ENCODE measurements around the gene KMT2E. TPM values are rescaled to one million over a fixed set of nuclear protein-coding genes. Genes with fewer than 3 reads are reported as not detected.

KMT2E gene
- total RNA-seq, 1 donor from 2014 or later, result 97.0 TPM

GRCh38 chr7:105030447-105030846, 16.4 kb downstream of the KMT2E start:
- Histone ChIP-seq H3K9me3 (no peaks in the 10 kb centered on the region), H3K27me3 (no peaks in the 10 kb centered on the region), H3K36me3 (no peaks in the 10 kb centered on the region), H3K27ac (no peak overlapping the region), H3K4me3 (no peak overlapping the region), H3K4me1 (peaks cover 61% of the 10 kb centered on the region)
- DNase-seq (no peak), ATAC-seq (no peak)
- intact Hi-C loops (cut with DNase I), result no loop called here
- no peak for TF ChIP-seq CTCF (IDR thresholded peaks at IDR 0.05)

DNA sequence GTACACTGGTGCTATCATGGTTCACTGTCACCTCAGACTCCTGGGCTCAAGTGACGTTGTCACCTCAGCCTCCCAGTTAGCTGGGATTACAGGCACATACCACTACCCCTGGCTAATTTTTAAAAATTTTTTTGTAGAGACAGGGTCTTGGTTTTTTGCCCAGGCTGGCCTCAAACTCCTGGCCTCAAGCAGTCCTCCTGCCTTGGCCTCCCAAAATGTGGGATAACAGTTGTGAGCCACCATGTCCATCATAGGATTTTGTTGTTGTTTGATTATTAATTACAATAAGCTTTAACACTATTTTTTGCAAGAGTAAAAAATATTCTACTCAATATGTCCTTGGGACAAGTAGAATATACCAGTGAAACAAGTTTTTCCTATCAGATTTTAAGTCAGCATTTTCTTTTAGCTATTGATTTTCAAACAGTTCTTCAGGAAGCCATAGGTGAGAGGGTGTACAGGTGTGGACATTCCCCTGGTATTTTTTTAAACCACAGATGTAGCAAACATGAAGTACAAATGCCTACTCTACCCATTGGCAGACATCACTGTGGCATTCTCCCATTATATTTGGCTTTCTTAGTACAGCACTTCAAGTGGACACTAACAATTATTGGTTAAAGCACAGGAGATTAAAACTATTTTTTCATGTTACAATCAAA, 18.7 kb downstream of the KMT2E start:
- no peak for DNase-seq
- no peak for ATAC-seq
- H3K27me3 ChIP-seq, result no peaks in the 10 kb centered on the region
- no peak overlapping the region for H3K27ac ChIP-seq
- no peak for TF ChIP-seq CTCF (IDR thresholded peaks at IDR 0.05)
- peaks cover 55% of the 10 kb centered on the region for H3K4me1 ChIP-seq
- intact Hi-C loops (cut with DNase I), result no loop called here
- no peaks in the 10 kb centered on the region for H3K36me3 ChIP-seq
- no peaks in the 10 kb centered on the region for H3K9me3 ChIP-seq
- no peak overlapping the region for H3K4me3 ChIP-seq

DNA sequence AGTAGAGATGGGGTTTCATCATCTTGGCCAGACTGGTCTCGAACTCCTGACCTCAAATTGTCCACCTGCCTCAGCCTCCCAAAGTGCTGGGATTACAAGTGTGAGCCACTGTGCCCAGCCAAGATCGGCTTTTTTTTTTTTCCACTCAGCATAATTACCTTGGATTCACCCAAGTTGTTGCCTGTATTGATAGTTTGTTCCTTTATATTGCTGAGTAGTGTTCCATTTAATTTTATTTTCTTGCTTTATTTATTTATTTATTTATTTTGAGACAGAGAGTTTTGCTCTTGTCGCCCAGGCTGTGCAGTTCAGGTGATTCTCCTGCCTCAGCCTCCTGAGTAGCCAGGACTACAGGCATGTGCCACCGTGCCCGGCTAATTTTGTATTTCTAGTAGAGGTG, 21.3 kb downstream of the KMT2E start:
- Histone ChIP-seq H3K36me3 (peaks cover 14% of the 10 kb centered on the region), H3K9me3 (no peaks in the 10 kb centered on the region), H3K4me3 (no peak overlapping the region), H3K27ac (no peak overlapping the region), H3K27me3 (no peaks in the 10 kb centered on the region), H3K4me1 (peaks cover 48% of the 10 kb centered on the region)
- TF ChIP-seq CTCF (IDR thresholded peaks at IDR 0.05), result no peak
- no peak for DNase-seq
- intact Hi-C loops (cut with DNase I), result no loop called here
- ATAC-seq, result no peak

- Histone ChIP-seq H3K9me3 (no peaks in the 10 kb centered on the region), H3K4me3 (no peak overlapping the region), H3K27ac (no peak overlapping the region), H3K27me3 (no peaks in the 10 kb centered on the region), H3K4me1 (peaks cover 48% of the 10 kb centered on the region), H3K36me3 (peaks cover 25% of the 10 kb centered on the region)
- DNase-seq, result no peak
- TF ChIP-seq CTCF (IDR thresholded peaks at IDR 0.05), result no peak
- no peak for ATAC-seq
- intact Hi-C loops (cut with DNase I), result no loop called here
Measured at GRCh38 chr7:105036217-105037168, 22.5 kb downstream of the KMT2E start.

DNA sequence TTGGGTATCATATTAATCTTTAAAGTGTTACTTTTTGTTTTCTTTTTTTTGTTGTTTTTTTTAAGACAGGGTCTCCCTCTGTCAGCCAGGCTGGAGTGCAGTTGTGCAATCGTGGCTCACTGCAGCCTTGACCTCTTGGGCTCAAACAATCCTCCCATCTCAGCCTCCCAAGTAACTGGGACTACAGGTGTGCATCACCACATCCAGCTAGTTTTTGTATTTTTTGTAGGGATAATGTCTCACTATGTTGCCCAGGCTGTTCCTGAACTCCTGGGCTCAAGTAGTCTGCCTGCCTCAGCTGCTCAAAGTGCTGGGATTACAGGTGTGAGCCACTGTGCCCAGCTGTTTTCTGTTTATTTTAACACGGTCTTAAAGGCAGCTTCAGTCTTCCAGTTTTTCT, 23.3 kb downstream of the KMT2E start:
- H3K4me1 ChIP-seq, result peaks cover 44% of the 10 kb centered on the region
- intact Hi-C loops (cut with DNase I), result no loop called here

More for the DNA sequence above, 23.3 kb downstream of the KMT2E start:
- Histone ChIP-seq H3K9me3 (no peaks in the 10 kb centered on the region), H3K27me3 (no peaks in the 10 kb centered on the region), H3K27ac (no peak overlapping the region), H3K36me3 (peaks cover 33% of the 10 kb centered on the region), H3K4me3 (no peak overlapping the region)
- no peak for DNase-seq
- no peak for TF ChIP-seq CTCF (IDR thresholded peaks at IDR 0.05)
- ATAC-seq, result no peak

Data from upper lobe of right lung (tissue), 1 donor.